ENCODE data around the gene VSTM4.

DNA sequence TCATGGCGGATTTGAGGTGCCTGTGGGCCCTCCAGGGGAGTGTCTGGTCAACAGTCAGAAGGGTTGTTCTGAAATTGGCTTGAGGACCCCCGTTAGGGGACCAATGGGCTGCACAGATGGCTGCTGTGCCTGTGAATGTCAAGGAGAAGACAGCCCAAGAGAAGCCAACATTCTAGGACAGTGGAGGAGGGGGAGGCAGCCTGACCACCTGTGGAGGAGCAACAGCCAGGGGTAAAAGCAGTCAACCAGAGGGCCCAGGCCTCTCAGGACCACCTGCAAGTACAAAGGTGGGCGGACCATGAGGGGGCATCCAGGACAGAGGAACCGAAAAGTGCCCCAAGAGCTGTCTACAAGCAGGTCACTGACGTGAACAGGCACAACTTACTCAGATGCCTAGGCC lies 76.6 kb downstream of the VSTM4 start:
- TF ChIP-seq USF2 (IDR thresholded peaks at IDR 0.05; ENCODE audit: borderline replicate concordance, low read depth, low read length) (no peak), CTCF (IDR thresholded peaks at IDR 0.05) (no peak), EZH2phosphoT487 (IDR thresholded peaks at IDR 0.05; ENCODE audit: borderline replicate concordance, low read depth) (no peak), JUND (IDR thresholded peaks at IDR 0.05) (no peak), TEAD4 (IDR thresholded peaks at IDR 0.05; ENCODE audit: borderline replicate concordance, insufficient read depth) (no peak), TAF1 (IDR thresholded peaks at IDR 0.05; ENCODE audit: borderline replicate concordance, low read depth, low read length) (no peak), ELF1 (IDR thresholded peaks at IDR 0.05) (no peak), GABPA (IDR thresholded peaks at IDR 0.05; ENCODE audit: low read depth) (no peak), EP300 (IDR thresholded peaks at IDR 0.05; ENCODE audit: borderline replicate concordance in 1 of 2, low read depth in 1 of 2, low read length in 1 of 2) (no peak), MAX (IDR thresholded peaks at IDR 0.05; ENCODE audit: low read depth) (no peak)
